GM19025 (cell line): ENCODE measurements around the gene IKZF5.
A peak's percentile ranks its signal among the peaks of the same experiment; 100 is the strongest.

ENCODE experiments used
- ATAC-seq: cut with Tn5 transposase; IDR thresholded peaks from one replicate; pipeline ENCODE4 v1.9.1; 2021; ENCODE audit warnings: mild to moderate bottlenecking, low read depth, moderate library complexity; ENCODE audit not compliant: unreplicated experiment

IKZF5 gene, protein sequence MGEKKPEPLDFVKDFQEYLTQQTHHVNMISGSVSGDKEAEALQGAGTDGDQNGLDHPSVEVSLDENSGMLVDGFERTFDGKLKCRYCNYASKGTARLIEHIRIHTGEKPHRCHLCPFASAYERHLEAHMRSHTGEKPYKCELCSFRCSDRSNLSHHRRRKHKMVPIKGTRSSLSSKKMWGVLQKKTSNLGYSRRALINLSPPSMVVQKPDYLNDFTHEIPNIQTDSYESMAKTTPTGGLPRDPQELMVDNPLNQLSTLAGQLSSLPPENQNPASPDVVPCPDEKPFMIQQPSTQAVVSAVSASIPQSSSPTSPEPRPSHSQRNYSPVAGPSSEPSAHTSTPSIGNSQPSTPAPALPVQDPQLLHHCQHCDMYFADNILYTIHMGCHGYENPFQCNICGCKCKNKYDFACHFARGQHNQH

DNA sequence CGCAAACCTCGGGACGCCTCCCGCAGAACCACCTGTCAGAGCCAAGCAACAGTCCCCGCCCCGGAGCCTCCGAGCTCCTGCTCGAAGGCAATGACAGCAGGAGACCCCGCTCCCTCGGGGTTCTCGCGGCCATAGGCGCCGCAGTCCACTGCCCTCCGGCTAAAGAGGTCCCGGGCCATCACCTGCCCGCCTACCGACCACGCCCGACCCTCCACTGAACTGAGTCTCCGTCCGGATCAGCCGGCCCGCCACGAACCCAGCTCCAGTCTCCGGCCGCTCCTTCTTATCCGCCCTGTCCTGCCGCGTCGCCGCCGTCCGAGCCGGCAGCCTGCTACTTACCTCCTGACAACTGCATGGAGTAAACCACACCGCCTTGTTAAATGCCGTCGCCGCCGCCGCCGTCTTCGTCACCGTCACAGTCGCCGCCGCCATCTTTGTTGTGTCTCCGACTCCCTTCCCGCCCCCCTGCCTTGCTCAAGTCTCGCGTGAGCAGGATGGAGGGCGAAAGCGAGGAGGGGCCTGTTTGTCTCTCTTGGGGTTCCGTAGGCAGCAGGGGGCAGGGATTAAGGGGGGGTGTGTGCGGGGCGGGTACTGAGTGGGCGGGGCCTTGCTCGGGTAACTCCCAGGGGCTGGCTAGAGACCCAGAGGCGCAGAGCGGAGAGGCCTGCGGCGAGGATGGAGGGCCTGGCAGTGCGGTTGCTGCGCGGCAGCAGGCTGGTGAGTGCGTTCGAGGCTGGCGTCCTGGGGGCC is at the start of gene IKZF5, which contains the start of gene ACADSB:
TSS of gene IKZF5 (minus strand) at position 441 of the 750 bp plus-strand sequence. CDS start 10,170 bp downstream, outside the sequence.
TSS of gene ACADSB (plus strand) at position 652 of the 750 bp plus-strand sequence. CDS start at position 676, 24 bp downstream.
- ATAC-seq: peak; percentile 84

DNA sequence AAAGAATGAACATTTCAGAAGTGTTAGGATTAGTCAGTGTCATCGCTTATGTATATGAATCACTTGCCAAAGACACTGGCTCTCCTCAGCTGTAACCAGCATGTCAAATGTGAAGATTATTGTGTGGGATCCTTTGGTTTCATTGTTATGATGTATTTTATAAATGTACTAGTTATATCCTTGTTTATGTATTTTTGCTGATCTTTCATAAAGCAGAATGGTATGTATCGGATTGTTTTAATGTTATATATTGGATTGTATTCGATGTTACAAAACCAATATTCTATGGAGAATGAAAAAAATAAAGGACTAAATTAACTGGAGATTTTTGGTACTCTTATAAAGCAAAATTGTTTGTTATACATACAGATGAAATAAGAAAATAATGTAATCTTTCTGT is 49.4 kb upstream of the IKZF5 start:
- no peak for ATAC-seq

DNA sequence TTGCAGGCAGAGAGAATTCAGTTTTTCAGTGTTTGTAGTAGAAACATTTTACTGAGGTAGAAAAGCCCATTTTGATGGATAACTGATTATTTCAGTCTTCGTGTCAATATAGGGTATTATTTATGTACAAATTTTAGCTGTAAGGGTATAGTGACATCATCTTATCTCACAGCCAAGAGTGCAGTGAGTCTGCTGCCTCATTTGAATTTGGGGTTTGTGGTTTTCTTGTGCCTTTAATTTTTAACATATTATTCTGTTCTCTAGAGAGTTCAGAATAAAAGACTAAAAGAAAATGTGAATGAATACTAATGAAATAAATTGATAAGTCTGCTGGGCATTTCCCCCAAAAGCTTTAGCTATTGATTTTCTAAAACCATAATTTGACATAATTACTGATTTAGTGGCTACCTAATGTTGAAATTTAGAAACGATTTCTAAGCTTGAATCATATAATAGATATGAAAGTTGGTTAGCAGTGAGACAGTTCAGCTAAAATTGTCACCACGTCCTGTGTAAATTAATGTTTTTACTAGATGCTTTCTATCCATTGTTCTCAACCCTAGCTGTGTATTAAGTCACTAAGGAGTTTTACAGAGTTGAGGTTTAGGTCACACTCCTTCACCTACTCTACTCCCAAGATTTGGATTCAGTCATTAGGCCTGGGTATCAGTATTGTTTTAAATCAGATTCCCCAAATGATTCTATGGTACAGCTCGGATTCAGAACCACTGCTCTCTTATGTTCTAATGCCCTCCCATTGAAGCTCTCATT is 37.6 kb upstream of the IKZF5 start:
- no peak for ATAC-seq

DNA sequence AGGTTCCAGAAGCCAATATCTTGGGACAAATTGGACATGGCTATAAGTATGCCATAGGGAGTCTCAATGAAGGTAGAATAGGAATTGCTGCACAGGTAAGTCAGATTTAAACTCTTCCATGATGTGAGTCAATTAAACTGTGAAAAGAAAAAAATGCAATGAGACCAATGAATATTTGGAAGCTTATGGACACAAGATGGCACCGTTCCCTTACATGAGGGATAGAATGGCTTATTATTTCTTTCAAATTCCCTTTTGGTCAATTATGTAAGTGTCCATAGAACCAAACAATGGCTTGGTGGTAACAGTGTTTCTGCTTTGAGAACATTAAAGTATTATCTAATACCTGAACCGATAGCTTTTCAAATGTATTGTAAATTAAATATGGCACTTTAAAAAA is 35.8 kb upstream of the IKZF5 start:
- no peak for ATAC-seq

DNA sequence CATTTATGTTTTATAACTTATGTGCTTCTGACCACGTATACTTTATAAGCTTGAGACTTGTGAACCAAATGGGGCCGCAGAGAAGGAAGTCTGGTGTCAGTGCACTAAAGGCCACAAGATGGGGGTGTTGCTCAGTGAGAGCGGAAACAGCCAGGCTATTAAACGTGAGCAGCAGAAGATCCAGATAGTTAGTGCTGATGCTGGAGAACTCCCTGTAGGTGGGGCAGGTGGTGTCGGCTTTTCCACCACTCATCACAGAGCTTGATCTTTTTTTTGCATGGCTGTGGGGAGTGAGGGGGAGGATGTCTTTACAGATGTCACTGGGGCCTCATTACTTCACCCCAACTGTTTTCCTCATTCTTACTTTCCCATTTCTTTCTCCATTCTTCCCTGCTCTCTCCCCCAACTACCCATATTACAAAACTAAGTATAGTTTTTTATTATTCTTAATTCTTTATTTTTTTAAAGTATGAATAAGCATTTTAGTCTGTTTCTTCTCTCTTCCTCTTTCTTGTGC is 34.9 kb upstream of the IKZF5 start:
- no peak for ATAC-seq

DNA sequence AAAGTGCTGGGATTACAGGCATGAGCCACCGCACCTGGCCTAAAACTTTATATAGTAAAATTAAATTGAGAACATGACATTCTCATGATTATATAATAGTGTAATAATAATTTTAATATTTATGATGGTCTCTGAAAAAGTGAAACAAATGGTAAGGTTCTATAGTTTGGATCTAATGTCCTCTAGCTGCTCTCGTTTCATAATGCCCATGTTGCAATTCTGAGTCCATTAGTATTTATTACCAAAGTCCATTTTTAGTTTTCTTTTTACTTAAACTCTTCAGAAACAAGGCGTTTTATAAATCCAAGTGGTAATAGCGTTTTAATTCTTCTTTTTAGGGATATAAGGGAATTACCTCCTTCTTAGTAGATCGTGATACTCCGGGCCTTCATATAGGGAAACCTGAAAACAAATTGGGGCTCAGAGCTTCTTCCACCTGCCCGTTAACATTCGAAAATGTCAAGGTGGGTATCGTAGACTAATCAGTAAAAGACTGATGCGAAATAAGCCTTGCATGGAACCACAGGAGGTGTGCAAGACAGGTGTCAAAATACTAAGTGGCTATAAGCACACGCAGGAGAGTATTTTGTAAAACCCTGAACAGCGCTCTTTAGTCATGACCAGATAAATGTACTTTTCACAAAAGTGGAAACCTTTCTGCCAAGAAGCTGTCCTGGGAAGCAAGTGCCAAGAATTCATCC is 34.3 kb upstream of the IKZF5 start:
- ATAC-seq: no peak

DNA sequence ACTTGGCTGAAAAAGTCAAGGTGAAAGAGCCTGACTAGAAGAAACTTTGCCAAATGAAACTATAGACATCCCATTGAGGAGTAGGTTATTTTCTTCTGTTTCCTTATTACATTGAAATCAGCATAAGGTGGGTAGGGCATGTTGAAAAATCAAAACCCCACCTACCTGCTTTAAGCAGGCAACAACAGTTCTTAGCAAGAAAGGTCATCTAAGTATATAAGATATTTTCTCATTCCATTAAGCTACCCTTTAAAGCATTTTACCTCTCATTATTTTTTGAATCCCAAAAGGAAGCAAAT is 31.0 kb upstream of the IKZF5 start:
- ATAC-seq: no peak

DNA sequence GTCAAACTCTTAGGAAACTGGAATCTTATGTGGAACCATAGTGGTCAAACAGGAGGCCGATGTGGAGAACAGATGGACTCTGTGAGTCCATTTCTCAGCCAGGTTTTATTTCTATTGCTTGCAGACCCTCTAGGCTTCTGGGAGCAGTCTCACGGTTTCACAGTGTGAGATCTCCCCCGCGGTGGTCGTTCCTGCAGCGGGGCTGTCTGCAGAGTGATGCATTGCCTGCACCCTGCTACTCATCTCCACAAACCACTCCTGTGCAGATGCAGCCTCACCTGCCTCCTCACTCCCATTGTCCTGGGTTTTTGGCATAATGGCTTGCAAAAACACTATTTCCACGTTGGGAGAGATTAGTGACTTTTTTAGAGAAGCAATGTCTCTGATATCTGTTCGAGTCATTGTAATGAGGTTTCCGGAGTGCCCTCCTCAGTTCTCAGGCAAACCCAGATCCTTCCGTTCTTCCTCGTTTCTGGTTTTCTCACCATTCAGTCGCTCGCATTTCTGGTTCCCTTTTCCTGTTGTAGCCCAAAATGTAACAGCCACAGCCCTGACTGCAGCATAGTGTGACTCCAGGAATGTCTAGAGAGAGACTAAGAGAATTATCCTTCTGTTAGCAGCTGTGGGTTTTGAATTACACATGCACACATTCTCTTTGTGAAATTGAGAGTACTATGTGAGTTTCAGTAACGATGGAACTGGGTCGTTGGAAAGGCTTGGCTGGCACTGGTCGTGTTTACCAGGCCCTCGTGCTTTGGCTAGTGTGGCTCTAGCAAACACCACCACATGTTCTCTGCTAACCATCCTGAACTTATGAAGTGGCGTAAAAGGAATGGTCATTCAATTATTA is 30.4 kb upstream of the IKZF5 start:
- no peak for ATAC-seq

DNA sequence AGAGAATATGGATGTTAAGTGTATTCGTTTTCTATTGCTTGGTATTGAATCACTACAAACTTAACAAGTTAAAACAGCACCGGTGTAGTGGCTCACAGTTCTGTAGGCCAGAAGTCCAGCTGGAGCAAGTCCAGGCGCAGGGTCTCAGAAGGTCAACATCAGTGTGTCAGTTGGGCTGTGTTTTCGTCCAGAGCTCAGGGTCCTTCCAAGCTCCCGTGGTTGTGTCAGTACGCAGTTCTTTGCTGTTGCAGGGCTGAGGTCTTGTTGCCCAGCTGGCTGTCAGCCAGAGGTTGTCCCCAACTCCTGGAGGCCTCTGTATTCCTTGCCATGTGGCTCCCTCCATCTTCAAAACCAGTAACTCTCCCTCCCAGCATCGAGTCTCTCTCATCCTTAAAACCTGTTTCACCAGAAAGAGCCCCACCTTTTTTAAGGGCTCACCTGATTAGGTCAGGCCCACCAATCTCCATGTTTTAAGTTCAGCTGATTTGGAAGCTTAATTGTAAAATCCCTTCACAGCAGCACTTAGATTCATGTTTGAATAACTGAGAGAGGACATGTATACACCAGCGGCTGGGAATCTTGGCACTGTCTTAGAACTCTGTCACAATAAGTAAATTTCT is 27.0 kb upstream of the IKZF5 start:
- no peak for ATAC-seq

DNA sequence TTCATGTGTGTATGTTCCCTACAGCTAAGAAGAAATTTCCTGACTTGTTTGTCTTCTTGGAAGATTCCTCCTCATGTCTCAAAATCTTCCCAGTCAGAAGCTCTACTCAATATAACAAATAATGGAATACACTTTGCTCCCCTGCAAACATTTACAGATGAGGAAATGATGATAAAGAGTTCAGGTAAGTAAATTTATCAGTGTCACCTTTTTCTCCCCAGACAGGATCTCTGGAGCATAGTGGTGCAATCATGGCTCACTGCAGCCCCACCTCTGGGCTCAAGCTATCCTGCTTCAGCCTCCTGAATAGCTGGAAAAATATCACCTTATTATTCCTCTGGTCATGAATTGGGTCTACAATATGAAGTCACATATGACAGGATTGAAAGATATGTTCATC is 25.7 kb upstream of the IKZF5 start:
- no peak for ATAC-seq

DNA sequence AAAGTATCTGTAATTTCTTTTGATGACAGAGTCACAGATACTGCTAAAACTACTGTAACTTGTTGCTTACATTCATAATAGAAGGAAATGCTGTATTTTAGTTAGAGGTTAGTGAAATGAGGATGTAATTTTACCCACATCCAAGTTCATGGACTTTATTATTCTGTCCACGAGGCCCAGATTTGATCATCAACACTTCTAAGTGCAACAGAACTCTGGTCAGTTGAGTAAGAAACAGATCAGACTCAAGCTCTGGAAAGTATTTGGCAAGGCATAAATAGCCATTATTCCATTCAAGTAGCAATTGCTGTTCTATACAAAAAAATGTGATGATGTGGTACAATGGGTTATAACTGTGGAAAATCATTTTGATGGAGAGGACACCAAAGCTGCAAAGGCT is 22.5 kb upstream of the IKZF5 start:
- ATAC-seq: no peak

DNA sequence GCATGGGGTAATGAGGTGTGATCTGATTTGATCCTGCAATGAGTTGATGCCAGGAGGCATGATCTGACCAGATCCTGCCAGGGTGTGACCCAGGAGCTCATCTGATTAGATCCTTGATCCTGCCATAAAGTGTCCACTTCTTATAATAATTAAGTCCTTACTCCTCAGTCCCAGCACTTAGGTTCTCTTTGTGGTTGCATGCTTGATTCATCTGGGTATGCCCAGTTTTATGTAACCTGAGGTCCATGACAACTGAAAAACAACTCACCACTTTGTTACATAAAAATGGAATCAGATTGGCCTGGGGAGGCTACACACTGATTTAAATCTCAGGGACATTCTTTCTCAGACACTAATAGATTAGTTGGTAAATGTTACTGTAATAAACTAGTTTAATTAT is 19.3 kb upstream of the IKZF5 start:
- no peak for ATAC-seq

DNA sequence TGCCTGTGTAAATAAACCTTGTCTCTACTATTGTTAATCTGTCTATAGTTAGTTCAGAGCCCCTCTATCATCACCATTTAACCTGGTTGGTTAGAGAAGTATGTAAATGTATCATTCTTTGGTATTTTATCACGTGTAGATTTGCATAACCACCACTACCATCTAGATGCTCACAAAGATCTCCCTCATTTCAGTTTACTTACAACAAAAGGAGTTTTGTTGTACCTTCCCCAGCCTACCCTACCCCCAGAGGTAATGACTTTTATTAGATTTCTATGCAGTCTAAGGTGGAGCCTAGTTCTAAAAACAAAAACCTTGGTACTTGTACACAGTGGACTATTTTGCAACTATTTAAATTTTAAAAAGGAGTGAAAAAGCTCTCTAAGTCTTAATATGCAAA is 17.7 kb upstream of the IKZF5 start:
- ATAC-seq: no peak

DNA sequence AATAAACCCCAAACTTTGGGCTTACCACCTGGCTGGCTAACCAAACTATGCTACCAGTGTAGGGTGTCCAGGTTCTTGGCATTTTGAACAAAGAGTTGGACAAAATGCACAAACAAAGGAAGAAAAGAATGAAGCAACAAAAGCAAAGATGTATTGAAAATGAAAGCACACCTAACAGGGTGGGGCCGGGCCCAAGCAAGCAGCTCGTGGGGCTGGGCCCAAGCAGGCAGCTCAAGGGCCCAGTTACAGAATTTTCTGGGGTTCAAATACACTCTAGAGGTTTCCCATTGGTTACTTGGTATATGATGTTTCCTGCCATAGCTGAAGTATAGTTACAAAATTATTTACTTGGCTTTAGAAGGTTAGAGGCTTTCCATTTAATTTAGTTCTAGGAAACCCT is 15.9 kb upstream of the IKZF5 start:
- ATAC-seq: no peak

DNA sequence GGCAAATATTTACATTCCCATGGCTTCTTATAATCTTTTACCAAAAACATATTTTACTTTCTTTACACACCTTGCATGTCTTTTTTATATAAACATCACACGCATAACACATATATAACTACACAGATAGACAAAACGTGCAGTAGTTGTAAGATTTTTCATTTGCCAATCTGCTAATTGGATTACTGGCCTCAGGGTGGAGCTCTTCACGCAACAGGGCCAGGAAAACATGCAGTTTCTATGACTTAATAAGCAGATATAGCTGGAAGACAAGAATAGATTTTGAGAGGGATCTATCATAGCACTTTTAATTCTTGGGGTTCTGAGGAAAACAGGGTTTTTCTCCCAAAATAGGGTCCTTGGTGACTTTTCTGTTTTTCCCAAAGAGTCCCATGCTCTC is 12.9 kb upstream of the IKZF5 start:
- ATAC-seq: no peak

DNA sequence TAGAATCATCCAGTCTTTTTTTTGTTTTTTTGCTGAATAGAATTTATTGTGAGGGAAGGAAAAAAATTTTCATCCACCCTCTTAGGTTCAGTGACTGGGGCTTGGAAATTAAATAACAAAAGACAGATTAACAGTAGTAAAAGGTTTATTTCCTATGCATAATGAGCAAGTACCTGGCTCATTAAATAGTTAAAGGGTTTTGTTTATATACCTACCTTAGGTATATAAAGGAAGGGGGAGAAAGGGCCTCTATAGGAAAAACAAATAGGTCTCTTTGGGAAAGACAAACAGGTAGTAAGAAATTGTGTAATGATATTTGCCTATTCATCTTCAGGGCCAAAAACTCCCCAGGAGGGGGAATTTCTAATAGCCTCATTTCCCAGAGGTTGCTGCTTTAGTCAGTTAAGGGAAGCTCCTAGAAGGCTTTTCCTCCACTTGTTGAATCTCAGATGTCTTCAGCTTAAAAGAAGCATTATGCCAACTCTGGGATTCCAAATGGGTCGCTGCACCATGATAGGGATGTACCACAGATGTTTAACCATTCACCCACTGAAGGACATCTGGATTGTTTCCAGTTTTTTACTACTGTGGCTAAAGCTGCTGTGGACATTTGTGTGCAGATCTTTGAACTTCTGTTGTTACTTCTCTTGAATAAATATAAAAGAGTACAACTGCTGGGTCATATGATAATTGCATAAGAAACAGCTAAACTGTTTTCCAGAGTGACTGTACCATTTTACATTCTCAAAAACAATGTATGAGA is 11.5 kb upstream of the IKZF5 start:
- no peak for ATAC-seq

DNA sequence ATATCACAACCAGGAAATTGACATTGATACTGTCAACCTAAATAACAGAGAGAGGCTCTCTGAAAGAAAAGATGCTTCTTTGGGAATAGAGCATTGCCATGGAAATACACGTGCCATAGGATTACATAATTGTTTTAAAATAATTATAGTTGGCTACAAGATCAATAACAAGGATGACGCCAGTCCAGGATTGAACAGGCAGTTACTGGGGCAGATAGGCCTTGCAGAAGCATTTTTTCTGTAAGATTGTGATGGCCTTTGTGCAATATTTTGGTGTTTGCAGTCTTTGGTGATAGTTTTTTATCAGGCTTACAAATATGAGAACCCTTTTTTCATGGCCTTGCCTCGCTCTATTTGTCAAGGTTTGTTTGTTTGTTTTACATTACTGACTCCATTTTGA is 10.7 kb upstream of the IKZF5 start:
- no peak for ATAC-seq

DNA sequence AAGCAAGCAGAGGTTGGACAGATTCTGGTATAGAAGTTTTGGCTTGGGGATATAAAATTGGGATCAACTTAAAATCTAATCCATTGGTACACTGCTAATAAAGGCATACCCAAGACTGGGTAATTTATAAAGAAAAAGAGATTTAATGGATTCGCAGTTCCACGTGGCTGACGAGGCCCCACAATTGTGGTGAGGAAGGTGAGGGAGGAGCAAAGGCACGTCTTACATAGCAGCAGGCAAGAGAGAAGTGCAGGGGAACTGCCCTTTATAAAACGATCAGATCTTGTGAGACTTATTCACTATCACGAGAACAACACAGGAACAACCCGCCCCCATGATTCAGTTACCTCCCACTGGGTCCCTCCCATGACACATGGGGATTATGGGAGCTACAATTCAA is 9.9 kb upstream of the IKZF5 start:
- ATAC-seq: no peak
